Measurements from ENCODE around the gene GLDN.

Gene GLDN

DNA sequence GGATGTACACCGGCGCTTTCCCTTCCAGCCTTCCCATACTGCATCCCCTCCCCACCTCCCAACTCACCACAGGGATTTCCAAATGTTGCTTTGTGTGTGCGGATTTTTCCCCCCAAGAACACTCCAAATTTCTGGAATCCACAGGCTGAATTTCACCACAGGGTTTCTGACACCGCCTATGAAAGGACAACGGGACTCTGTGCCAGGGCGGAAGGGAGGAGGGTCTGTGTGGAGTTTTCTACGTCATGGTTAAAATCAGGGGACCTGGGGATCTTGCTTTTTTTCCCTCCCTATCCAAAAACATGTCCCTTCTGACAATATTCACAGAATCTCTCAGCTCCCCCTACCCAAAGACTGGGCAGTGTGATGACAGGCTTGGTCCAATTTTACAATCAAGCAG lies 17.7 kb upstream of the GLDN start:
- DNase-seq: no peak

DNA sequence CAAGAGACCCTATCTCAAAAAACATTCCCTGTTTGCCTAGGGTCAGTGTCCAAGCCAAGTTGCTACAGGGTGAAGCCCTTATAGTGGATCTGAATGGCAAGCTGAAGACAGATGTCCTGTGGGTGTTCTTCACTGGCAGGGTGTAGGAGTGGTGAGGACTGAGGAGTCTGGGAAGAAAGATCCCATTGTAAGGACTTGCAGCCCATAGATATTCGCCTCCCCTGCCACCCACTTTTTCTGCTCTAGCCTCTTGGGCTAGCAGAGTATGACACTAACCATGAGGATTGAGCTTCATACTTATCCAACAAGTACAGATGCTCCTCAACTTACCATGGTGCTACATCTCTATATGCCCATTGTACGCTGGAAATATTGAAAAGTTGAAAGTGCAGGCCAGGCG lies 16.3 kb upstream of the GLDN start:
- no peak for DNase-seq

DNA sequence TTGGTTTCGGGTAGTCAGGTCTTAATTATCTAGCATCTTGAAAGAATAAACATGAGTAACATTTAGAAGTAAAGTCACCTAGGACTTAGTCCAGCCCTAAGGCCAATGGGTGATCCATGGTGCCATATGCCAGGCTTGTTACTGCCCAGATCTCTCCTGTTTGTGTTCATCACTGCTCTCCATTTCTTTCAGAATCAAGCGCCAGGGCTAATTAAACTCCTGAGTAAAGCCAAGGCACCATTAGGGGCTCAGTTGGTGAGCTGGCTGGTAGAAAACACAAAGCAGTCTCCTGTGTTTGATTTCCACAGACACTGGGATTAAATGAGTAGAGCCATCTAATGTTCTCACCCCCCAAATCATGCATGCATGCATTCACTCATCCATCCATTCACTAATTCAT lies 14.4 kb upstream of the GLDN start:
- no peak for DNase-seq

DNA sequence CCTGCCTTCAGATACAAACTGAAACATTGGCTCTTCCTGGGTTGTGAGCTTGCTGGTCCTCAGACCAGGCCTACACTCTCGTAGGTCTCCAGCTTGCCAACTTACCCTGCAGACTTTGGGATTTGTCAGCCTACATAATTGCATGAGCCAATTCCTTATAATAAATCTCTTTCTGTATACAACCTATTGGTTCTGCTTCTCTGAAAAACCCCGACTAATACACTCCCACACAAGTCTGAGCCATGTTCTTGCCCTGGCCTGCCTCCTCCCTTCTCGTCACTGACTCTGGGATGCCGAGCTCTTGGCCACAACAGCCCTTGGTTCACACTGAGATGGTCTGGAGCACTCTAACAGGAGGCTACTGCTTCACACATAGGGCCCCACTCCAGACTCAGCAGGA lies 12.5 kb upstream of the GLDN start:
- DNase-seq: no peak

DNA sequence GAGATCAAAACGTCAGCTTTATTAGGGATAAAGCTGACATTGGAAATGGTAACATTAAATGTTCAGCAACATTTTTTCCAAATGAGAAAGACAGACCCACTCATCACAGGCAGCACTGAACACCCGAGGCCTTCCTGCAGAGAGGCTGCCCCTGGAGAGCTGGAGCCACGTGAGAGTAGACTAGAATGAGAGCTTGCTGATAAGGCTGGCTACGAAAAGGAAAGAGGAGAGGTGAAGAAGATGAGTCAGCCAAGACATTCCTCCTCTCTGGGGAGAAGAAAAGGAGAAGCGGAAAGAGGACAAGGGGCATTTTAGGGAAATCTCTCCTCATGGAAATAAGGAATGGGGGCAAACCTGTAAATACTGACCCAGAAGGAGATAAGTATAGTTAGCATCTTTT lies 10.3 kb upstream of the GLDN start:
- DNase-seq: no peak

DNA sequence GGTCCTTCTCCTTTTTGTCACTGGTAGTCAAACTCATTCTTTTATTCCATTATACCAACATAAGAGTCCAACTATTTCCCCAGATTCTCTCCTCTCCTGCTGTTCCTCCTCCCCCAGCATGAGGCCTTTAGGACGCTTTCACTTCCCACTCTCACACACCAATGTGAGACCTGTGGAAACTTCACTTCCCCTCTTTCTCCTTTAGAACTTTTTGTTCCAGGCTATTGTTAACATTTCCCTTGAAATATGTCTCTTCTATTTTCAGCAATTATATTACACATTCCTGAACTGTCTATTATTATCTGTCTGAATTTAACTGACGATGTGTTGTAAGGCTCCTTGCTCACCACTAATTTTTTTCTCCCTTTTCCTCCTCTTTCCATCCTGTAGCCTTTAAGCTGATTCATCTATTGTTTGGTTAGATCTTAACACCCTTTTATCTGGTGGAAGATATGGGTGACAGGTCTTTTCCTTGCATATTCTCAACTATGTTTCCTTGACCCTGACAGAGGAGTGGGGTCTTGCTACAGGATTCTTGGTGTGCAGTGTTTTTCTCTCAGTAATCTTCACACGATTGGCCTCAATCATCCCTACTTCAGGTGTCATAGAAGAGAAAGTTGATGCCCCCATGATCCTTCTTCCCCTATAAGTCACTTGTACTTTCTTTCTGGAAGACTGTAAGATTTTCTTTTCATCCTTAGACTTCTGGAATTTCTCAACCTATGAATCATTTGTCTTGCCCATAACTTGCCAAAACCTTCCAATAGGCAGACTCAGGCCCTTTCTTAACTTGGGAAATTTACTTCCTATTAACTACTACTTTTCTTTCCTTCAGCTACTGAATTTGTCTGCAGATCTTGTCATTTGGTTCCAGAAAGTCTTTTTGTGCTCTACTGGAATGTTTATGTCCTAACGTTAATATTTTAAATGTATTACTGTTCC lies 9.0 kb upstream of the GLDN start:
- DNase-seq: no peak

DNA sequence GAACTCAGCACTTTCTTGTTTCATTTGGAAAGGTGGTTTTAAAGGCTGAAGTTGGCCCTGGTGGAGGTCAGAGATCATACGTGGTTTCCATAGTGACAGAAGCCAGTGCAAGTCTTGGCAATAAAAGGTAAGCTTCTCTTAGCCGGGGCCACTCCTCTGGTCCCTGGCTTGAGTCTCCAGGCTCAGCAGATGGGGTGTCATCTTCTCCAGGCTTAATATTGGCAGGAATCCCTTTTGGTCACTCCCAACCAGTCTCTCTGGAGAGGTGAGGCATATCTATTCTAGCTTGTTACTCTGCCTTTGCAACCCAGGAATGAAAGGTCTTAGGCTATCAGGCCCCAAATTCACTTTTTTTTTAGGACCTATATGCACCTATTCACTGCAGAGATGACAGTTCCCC lies 7.9 kb upstream of the GLDN start:
- no peak for DNase-seq

DNA sequence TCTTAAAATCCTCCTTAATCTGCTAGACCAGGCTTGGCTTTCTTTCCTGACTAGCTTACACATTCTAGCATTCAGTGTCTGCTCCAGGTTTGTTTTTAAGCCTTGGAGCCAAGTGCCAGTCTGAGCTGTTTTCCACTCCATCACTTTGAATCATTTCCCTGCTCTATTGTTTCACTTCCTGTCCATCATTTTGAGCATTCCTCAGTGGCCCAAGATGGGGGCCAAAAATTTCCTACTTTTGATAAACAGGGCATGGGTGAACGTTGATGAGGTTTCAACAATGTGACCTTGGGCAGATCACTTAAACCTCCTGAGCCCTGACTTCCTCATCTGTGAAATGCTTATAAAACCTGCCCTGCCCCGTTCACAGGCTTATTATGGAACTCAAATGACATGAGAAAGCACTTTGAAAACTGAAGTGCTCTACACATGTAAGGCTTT lies 7.4 kb upstream of the GLDN start:
- peak in 1 of 2 donors; percentile 3 for DNase-seq

DNA sequence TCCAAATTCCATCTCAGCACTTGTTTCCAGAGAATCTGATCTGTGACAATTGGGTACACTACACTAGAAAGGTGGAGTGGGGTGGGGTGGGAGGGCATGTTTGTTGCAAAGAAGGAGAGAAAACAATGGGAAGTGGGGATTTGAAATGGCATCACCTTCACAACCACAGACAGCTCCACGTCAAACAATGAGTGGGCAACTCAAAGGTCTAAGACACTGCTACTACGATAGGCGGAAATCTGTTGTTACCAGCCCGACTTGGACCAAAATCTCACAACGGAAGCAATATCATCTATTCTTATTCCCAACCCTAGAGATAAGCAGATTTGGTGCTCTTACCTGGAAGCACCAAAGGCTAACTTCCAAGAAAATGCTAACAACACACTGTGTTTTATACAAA lies 6.4 kb upstream of the GLDN start:
- DNase-seq: no peak

DNA sequence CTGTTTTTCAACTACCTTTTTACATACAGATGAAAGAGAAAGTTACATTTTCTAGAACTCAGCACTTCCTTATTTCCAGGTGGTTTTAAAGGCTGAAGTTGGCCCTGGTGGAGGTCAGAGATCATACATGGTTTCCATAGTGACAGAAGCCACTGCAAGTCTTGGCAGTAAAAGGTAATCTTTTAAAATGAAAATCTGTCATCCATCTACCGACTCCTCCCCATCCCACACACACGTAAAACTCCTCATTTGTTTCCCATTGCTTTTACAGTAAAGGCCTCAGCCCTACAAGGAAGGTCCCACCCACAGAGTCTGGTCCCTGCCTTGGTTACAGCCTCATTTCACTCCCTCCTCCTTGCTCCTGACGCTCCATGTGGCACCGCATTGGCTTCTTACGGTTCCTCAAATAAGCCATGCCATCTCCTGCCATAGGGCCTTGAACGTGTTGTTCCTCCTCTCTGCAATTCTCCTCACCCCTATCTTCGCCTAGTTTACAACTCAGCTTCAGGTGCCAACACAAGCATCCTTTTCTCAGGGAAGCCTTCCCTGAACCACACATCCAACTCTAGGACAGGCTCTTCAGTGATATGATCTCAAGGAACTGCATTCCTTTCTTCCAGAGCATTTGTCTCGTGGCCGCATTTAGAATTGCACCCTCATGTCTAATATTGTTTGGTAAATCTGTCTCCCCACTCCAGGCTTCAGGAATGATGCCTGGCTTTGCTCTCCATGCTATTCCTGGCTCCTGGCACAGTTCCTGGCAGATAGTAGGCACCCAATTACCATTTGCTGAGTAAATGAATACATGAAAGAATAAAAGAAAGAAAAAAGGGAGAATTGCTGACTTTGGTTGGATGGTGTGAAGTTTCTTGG lies 5.7 kb upstream of the GLDN start:
- DNase-seq: peak in 1 of 2 donors; percentile 7

DNA sequence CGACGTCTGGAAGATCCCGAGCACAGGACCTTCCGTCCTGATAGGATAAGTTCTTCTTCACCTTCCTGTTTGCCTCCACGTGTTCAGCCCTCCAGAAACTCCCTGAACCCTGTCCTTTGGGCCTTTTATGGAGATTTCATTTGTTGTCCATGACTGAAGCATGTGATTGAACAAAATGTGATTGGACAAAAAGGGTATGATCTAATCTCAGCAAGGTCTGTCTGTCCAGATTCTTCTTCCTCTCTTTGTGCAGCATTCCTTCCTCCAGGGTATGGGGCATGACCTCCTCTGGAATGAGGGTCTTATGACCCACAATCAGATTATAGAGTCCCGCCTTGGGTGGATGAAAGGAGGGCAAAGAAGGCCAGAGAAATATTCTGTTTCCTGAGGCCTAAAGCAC lies 3.0 kb upstream of the GLDN start, which contains the start of gene CYP19A1:
Gene CYP19A1 (minus strand): TSS at position 101 of the 400 bp plus-strand sequence. CDS start 95,684 bp downstream, outside the sequence.
- DNase-seq: no peak

DNA sequence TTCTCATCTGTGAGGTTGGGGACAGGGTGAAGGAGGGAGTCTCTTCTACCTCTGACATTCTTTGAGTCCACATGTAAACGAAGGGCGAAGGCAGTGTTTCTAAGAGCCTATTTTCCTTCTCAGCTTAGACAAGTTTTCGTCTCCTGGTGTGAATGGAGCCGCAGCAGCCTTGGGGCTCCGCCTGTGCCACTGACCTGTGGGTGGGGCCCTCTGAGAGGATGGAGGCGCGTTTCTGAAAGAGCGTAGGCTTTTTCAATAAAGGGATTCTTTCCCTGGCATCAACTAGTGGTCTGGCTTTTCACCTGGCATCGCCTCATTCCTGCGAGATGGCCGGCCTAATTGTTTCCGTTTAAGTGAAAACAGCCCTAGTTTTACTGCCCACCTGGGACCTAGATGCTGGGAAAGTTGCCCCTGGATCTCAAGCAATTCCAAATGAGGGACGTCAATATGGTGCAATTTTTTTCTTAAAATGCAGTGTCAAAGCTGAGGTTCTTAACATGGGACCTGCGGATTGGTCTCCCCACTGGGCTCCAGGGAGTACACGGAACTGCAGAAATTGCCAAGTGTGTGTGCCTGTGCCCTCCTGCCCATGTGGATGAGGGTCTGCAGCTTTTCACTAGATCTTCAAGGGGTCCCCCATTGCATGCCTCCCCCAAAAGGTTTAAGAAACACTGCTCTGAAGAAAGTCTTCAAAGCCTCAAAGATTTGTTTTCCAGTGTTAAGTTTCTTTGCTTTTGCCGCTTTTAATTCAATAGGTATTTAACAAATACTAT lies 958 bp downstream of the GLDN start:
- DNase-seq: no peak

DNA sequence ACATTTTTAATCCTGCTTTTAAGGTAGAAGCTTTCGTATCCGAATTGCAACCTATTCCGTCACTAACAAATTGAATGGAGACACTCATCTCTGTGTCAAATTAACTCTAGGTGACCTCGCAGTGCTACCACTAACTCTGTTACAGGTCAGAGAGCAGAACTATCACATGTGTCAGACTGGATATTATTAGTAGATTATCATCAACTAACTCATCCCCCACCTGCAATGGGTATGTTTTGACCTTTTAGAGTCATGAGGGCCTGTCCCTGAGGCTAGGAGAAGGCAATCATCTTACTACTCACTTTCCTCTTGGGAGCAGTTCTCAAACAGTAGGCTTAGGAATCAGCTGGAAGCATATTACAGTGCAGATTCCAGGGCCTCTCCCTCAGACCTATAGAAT lies 2.0 kb downstream of the GLDN start:
- DNase-seq: no peak

DNA sequence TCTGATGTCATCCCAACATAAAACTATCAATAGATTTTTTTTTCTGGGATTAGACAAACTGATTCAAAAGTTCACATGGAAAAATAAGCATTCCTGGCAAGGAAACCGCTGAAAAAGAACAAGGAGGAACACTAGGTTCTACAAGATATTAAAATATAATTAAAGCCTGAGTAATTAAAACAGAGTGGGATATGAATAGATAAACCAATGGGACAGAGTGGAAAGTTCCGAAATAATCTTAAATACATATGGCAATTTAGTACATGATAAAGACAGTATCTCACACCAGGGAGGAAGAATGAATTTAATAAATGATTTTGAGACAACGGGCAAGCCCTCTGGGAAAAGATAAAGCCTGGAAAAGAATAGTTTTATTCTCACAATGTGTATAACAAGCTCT lies 4.7 kb downstream of the GLDN start:
- no peak for DNase-seq

DNA sequence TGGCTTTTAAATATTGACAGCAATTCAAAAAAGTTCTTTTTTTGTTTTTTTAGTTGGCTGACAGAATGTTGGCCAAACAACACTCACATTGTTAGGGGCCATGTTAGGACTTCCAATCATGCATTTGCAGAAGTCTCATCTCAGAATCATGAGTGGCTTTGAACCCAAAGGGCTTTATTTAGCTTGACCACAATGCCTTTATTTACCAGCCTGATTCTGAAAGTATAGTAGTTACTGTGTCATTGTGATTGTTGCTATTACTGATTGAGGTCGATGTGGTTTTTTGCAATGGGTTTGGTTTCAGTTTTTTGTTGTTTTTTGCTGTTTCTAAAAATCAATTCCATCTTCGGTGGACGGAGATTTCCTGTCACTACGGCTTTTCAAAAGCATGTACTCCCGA lies 7.2 kb downstream of the GLDN start:
- DNase-seq: no peak

DNA sequence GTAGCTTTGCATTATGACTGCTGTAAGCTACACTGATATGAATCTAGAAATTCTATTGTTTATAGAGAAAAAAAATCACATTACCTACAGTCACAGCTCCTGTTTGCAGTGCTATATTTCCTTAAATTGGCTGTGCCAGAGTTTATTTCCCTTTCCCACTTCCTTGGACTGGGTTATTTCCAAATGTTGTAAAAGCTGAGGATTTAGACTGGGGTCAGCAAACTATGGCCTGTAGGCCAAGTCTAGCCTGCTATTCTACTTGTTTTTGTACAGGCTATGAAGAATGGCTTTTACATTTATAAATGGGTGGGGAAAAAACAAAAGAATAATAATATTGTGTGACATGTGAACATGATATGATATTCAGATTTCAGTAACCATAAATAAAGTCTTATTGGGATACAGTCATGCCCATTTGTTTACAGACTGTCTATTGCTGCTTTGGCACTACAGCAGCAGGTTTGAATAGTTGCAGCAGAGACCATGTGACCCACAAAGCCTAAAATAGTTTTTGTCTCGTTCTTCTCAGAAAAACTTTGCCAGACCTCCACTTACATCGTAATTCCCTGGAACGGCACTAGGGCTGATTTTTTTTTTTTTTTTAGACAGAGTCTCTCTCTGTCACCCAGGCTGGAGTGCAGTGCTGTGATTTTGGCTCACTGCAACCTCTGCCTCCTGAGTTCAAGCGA lies 7.8 kb downstream of the GLDN start:
- no peak for DNase-seq

DNA sequence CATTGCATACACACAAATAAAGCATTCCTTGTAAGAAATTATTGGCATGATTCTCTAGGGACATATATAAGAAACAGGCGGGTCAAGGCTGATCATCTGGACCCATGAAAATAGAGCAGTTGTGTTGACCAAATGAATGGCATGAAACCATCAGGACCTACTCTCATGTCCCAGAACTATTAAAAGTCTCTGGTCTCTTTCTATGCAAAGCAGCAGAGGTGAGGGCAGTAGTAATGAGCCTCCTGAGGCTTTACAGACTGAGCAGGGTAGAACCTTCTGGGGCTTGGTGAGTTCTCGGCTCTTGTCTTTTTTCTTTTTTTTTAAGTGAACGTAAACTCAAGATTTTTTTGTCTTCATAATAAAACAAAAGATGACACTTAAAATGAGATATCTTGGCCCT lies 9.3 kb downstream of the GLDN start:
- no peak for DNase-seq

DNA sequence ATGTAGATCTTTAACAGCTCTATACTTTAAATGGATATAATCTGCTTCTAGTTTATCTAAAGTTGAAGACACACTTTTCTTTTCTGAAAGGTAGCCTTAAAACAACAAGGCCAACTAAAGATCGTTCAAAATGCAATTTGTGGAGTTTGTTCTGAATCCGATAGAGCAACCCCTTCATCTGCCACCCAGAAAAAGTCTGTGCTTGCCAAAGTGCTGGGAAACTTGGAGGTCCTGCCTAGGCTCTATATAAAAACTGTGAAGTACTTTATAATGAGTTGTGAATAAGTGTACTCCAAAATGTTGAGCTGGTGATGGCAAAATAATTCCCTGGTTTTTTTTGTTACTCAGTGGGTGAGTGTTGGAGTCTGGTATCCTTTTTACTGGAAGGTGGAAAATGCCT lies 12.5 kb downstream of the GLDN start:
- no peak for DNase-seq

DNA sequence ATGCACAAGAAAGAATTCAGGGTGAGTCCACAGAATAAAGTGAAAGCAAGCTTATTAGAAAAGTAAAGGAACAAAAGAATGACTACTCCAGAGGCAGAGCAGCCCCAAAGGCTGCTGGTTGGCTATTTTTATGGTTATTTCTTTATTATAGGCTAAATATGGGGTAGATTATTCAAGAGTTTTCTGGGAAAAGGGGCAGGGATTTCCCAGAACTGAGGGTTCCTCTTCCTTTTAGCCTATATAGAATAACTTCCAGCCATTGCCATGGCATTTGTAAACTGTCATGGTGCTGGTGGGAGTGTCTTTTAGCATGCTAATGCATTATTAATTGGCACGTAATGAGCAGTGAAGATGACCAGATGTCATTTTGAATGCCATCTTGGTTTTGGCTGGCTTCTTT lies 13.6 kb downstream of the GLDN start:
- no peak for DNase-seq

DNA sequence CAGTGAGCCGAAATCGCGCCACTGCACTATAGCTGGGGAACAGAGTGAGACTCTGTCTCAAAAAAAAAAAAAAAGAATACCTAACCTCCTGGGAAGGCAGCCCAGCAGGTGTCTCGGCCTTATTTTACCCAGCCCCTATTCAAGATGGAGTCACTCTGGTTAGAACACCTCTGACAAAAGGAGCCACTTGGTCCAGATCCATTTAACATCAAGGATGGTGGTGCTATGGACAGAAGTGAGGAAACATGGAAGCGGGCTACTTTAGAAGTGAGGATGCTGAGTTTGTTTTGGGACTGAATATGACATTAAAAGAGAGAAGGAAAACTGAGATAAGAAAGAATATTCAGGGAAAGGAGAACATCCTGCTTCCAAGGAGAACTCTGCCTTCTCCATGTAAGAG lies 14.7 kb downstream of the GLDN start:
- no peak for DNase-seq

DNA sequence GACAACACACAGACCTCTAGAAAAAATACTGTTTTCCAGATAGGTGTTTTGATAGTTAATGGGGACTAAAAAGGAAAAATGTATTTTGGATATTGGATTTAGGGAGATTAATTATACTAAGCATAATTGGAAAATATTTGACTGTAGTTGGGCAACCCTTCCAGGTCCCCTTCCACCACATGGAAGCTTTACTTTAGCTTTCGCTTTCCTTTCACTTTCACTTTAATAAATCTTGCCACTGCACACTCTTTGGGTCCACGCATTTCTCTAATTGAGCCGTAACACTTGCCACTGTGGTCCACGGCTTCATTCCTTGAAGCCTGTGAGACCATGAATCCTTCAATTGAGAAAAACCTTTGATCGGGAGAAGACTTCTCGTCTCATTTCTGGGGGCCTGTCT lies 15.5 kb downstream of the GLDN start:
- no peak for DNase-seq

DNA sequence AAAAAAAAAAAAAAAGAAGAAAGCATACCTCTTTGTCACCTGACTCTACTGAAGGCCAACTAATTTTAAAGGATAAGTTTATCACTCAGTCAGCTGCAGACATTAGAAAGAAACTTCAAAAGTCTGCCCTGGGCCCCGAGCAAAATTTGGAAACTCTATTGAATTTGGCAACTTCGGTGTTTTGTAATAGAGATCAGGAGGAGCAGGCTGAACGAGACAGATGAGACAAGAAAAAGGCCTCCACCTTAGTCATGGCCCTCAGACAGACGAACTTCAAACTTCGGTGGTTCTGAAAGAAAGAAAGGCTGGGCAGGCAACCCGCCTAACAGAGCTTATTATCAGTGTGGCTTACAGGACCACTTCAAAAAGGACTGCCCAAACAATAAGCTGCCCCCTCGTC lies 18.5 kb downstream of the GLDN start:
- no peak for DNase-seq

Data from CD4-positive, alpha-beta T cell treated with Interleukin-1 beta for 1 hour (primary cell).